ENCODE measurements around the gene KRT13.

Gene KRT13

DNA sequence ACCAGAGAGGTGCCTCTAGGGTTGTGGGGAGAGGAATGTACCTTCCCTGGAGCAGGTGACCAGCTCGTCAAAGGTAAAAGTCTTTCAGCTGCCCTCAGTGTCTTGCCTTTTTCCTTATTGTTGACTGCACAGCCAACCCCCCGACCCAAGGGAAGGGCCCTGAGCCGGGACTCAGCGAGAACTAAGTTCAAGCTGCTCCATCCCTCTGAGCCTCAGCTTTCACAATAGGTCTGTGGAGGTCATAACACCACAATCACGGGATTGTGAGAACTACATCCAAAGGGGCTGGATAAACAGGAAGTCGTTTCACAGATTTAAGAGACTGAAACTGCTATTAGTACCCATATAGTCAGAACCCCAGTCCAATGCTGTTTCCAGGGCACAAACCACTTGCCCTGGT, 13.1 kb downstream of the KRT13 start:
- no peak for DNase-seq

DNA sequence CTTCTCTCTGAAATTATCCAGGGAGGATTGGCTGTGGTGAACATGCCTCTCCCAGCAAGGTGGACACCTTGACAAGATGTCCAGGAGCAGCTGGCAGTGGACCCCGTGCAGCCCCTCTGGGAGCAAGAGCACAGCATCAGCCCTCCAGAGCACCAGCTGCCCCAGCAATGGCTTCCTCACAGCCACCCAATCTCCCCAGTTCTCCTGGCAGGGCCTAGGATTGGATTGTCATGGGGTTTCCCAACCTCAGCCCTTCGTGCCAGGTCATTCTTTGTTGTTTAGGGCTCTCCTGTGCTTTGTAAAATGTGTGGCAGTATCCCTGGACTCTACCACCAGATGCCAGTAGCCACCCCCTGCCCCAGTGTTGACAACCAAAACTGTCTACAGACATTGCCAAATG, 13.9 kb downstream of the KRT13 start:
- no peak for DNase-seq

DNA sequence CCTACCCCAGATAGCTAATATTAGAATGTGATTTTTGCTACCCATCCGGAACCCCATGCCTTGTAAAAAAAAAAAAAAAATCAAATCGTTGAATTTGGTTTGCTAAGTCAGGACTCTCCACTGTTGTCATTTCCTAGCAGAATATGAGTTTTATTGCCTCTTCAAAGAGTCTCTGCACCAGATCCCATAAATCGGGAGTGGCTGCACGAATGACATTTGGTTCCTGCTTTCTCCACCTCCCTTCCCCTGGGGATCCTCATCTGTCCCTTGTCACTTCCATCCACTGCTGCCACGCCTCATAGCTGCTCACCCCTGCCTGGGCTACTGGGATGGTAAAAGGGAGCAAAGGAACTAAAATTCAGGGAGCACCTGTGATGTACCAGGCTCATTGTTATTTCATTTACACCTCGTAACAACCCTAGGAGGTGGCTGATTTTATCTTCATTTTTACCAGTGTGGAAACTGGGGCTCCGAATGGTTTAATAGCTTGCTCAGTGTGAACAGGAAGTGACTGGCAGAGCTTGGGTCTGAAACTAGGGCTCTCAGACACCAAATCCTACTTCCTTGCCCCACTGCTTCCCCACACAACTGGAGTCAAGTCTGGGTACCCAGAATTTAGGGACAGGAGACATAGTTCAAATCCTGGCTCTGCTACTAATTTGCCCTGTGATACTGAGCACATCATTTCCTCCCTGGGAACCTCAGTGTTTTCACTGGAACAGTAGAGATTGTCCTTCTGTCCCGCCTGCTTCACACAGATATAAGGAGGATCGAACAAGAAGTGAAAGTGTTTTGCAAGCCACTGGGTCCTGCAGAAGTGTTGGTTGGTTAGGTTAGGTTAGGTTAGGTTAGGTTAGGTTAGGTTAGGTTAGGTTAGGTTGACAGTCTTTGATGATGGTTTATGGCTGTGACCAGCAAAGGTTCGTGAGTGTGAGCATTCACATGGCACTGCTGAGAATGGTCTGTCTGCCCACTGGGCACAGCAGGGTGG, 15.1 kb downstream of the KRT13 start:
- DNase-seq = no peak

DNA sequence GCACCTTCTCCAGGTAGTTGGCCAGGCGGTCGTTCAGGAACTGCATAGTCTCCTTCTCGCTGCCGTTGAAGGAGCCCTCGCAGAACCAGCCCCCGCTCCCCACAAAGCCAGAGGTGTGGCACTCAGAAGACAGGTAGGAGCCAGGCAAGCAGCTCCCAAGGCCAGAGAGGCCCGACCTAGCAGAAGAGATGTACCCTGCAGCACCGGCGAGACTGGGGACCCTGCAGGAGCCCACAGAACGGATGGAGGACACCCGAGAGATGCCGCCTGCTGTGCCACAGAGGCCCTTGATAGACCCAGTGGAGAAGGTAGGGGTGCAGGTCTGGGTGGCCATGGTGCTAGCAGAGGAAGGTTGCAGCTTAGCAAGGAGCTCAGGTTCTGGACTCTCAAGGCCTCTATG, 15.9 kb downstream of the KRT13 start, which contains the start of gene KRT36:
TSS of gene KRT36 (minus strand) at position 380 of the 400 bp plus-strand sequence. CDS start at position 334, 46 bp downstream.
- no peak for DNase-seq

DNA sequence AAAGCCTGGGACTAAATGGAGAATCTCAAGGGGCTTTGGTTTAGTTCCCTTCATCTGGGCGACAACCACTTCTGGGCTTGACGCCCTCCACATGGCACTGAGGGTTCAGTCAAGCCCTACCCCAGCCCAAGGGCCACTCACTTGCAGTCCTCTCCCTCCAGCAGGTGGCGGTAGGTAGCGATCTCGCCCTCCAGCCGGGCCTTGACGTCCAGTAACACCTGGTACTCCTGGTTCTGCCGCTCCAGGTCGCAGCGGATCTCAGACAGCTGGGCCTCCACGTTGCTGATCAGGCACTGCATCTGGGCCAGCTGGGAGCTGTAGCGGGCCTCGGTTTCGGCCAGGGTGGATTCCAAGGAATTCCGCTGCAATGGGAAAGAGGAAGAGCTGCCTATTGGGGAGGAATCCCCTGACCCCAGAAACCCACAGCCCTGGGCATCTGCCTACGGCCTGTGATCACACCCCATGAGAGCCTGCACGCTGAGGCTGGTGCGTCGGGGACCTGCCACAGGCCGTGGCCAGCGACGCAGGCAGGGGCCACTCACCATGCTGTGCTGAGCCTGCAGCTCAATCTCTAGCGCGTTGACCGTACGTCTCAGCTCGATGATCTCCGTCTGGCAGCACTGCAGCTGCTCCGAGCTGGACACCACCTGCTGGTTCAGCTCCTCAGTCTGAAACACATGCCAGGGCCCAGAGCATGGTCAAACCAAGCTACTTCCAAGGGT, 18.4 kb downstream of the KRT13 start:
- DNase-seq = peak; percentile 21

- DNase-seq = no peak
These were observed 19.1 kb downstream of the KRT13 start for GRCh38 chr17:41486316-41486715.

DNA sequence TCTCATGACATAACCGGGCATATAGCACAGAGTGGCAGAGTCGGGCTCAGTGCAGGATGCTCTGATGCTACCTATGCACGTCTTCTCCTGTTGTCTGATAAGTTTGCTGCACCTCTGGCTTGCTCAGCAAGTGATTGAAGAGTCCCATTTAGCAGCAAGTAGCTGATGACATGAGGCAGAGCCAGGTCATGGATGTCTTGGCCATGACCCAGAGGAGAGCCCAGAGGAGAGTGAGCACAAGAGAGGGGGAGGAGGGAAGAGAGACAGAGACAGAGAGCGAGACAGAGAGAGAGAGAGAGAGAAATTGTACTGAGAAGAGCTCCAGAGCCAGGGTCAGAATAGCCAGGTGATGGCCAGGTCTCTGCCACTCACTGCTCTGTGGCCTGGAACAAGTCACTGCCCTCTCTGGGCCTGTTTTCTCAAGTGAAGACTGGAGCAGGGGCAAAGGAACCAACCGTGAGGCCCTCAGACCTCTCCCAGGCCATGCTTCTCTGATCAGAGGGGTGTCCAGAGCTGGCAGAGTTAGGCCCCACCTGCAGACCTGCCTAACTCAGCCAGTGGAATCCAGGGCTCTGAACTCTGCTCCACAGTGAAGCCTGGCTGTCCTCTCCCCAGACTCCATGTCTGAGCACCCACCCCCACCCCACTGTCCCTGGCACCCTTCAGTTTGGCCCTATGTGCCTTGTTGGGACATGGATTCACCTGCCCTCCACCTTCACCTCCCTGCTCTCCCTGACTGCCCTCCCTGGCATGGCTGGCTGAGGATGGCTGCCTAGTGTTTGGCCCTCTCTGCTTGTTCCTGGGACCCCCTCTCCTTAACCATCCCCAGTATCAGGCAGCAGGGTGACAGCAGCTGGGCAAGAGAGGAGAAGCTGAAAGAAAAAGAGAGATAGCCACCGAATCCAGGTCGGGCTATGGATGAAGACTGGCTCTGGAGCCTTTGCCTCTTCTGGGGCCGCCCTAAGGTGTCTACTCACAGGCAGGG, 20.2 kb downstream of the KRT13 start:
- DNase-seq = no peak

DNA sequence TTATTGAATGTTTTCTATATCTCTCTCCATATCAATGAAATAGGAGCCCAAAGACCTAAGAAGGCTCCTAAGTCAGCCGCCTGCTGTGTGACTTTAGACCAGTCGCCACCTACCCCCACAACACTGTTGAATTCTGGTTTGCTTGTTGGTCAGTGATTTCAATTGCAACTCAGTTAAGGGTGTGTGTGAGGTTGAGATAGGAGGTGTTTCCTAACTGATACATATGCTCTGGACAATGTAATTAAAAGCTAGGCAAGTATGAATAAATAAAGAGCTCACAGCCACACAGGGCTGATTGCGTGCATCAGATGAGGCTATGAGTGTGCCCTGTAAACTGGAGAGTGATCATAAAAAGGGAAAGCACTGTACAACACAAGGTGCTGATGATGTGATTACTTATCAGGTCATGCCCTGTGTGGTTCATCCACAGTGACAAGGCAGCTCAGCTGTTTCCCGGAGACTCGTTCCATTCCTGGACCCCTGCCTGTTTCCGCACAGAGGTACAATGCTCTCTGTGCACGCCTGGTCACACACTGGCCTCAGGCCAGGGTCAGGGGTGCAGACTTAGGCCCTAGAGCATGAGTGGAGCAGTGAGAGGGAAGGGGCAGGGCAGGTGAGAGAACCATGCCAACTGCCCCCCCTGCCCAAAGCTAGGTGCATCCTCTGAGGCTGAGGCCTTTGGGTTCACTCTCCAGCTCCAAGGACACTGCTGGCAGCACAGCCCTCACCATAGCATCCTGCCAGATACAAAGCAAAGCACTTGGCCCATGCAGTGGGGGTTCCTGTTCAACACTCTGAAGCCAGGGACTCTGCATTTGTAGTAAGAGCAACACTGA, 21.2 kb downstream of the KRT13 start:
- DNase-seq = no peak

GRCh38 chr17:41483531-41483930, 21.9 kb downstream of the KRT13 start:
- DNase-seq = no peak

DNA sequence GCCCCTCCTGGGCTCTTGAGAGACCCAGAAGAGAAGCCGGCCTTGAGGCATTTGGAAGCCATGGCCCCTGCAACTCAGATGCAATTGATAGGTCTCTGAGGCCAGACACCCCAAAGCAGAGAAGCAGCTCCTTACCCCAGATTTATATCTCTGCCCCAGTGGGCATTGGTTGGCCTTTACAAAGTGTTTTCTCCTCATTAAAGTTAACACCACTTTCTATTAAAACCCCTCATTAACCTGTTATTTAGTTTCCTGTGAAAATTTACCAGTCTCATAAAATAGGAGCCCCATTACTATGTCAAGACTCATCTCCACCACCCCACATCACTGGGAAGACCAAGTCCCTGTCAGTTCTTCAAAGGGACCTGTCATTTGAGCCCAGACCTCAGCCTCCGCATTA, 24.4 kb downstream of the KRT13 start, which contains the start of gene KRT35:
TSS of gene KRT35 (minus strand) at position 116 of the 400 bp plus-strand sequence. CDS start at position 62, 54 bp downstream.
- DNase-seq = no peak

- DNase-seq = no peak
These were observed 24.8 kb downstream of the KRT13 start for GRCh38 chr17:41480581-41480980.

DNA sequence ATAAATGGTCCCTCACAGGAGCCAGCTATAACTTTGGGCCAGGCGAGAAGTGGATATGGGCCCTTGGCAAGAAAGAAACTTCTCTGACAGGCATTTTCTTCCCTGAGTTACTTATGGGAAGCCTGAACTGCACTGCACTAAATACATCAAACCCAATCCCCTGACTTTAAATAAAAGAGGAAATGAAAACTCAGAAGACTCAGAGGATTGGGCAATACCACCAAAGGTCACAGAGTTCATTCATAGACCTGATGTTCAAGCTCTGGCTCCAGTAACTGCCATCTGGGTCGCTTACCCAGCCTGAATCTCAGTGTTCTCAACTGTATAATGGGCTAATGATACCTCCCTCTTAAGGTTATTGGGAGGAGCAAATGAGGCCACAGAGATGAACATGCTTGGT, 25.3 kb downstream of the KRT13 start:
- DNase-seq = no peak

- DNase-seq = no peak
These were observed 27.2 kb downstream of the KRT13 start for GRCh38 chr17:41478237-41478636.

- DNase-seq = no peak
These were observed 28.3 kb downstream of the KRT13 start for GRCh38 chr17:41476866-41477815.

DNA sequence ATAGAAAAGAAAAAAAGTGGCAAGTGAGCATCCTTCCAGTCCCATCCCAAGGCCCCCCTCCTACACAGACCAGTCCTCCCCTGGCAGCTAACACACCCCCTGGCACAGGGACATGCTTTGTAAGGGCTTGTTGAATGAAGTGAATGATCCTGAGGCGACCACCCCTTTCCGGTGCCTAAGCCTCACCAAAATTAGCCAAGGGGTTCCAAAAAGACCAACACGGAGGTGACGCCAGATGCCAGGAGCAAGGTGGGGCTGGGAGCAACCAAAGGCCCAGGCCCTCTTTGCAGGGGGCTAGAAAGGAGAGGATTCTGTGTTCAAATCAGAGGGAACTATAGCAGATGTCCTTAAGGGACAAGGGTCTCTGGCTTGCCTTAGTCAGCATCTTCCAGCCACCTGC, 30.0 kb downstream of the KRT13 start:
- DNase-seq = no peak

GRCh38 chr17:41474863-41475262, 30.5 kb downstream of the KRT13 start:
- no peak for DNase-seq

- DNase-seq = no peak
These were observed 37.1 kb downstream of the KRT13 start for GRCh38 chr17:41468346-41468745.

- DNase-seq = no peak
These were observed 37.9 kb downstream of the KRT13 start for GRCh38 chr17:41467561-41467960.

DNA sequence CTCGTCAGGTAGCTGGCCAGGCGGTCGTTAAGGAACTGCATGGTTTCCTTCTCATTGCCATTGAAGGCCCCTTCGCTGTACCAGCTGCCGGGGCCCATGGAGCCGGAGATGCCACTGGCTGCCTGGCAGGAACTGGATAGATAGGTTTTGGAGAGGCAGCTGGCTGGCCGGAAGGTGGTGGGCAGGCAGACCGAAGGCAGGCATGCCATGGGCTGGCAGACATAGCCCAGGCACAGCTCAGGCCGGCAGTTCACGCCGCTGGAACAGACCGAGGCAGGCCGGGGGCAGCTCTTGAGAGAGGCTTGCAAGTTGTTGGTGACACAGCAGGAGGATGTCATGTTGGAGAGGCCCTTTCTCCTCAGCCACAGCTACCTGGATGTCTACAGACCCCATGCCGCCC, 38.4 kb downstream of the KRT13 start, which contains the start of gene KRT32:
TSS of gene KRT32 (minus strand) at position 399 of the 400 bp plus-strand sequence. CDS start at position 338, 61 bp downstream.
- DNase-seq = no peak

- no peak for DNase-seq
These were observed 40.7 kb downstream of the KRT13 start for GRCh38 chr17:41464682-41465081.

Measured in activated CD4-positive, alpha-beta T cell treated with anti-CD3 and anti-CD28 coated beads, Interleukin-2, amount 50 U/mL, for 1 hour (primary cell).